GM11168 (cell line): Measurements from ENCODE around the gene HTR2A.

ENCODE experiments used
- in situ Hi-C: fragments of 300-500 bp; cut with MboI; formaldehyde crosslinking; loops from one replicate; pipeline ENCODE4 v1.12.0; 2022; ENCODE audit warnings: low sequenced_read_pairs; ENCODE audit not compliant: unreplicated experiment

HTR2A gene

DNA sequence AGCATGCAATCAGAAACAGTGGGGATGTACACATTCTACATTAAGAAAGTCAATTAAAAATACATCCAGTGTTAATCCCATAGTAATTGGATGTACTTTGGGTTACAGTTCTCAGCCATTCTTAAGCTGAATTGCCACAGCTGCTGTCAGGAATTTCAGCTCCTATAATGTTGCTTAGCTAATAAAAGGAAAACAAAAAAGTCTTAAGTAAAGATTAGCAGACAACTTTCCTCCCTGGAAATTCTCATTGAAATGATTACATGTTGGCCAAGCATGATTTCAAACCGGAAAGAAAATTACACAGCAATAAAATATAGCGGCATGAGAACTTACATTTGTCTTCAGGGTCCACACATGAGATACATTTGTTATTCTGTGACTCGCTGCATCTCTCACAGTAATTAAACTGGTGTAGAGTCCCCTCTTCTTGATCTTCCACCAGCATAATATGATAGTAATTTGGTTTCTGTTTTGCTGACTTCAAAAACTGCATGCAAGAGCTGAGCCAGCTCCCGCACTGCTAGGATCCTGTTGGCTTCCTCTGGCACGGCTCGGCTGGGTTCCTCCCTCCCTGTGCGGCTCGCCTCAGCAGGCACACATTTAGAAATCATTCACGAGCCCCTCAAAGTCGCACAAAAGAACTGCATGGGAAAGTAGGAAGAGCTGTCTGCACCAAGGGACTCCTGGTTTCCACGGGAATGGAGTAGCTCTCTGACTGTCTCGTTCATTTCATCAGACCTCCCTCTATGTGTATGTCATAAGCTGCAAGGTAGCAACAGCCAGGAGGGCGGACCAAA is at the start of gene HTR2A:
HTR2A (minus strand) TSS at position 713 of the 797 bp plus-strand sequence. CDS start 1,147 bp downstream, outside the sequence.
- in situ Hi-C loops, result no loop called here

DNA sequence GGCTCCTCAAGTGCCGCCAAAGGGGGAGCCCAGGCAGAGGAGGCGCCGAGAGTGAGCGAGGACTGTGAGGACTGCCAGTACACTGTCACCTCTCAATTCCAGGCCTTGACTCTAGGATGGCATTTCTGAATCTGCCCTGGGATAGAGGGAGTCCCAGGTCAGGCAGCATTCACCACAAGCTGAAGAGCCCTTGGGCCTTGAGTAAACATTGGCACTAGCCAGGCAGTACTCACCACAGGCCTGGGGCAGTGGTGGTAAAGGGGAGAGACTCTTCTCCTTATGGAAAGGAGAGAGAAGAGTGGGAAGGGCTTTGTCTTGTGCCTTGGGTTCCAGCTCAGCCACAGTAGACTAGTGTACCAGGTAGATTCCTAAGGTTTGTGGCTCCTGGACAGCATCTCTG is 39.7 kb upstream of the HTR2A start:
- in situ Hi-C loops, result no loop called here

DNA sequence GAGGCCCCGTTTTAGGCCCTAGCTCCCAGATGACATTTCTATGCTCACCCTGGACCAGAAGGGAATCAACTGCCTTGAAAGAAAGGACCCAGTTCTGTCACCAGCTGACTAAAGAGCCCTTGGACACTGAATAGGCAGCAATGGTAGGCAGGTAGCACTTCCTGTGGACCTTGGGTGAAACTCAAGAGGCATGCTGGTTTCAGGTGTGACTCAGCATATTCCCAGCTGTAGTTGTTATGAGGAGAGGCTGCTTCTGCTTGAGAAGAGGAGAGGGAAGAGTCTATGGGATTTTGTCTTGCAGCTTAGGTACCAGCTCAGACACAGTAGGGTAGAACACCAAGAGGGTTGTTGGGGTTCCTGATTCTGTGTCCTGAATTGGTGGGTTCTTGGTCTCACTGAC is 37.9 kb upstream of the HTR2A start:
- in situ Hi-C loops, result no loop called here

DNA sequence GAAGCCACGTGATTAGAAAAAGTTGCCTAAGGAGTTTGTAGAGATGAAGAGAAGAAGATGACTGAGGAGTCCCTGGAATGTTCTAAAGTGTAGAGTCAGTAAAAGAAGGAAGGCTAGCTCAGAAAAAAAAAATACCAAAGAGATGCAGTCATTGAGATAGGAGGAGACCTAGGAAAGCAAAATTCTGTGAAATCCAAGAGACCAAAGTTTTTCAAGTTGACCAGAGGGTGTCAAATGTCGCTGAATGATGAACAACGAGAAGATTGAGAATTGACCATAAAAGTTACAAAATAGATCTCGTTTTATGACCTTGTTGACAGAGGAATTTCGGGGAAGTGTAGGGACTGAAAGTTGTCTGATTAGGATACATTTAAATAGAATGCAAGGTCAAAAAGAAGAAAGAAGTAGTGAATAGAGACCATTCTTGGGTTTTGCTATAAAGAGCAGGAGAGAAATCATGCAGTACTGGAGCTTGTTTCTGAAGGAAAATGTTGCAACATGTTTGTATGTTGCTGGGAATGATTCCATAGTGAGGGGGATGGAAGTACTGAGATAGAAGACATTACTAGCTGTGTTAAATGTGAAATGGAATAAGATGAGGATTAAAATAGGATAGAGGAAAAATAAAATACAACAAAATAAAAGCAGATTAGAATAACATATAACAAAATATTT is 30.2 kb upstream of the HTR2A start:
- in situ Hi-C loops, result no loop called here

DNA sequence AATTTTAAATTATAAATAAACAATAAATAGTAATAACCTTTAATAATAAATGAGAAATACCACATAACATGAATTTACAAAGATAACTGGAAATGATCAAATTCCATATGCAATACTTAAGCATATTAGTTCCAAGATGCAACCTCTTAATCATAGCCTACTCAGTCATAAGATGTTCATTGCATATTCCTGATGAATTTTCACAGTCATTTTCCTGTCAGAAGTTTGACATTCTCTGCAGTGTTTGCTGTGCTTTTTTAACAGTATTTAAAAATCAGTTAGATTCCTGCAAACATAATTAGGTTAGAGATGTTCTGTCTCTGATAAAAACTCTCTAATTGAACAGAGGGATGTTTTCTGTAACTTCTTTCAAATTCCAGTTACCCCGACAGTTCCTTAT is 28.6 kb upstream of the HTR2A start:
- in situ Hi-C loops, result no loop called here

DNA sequence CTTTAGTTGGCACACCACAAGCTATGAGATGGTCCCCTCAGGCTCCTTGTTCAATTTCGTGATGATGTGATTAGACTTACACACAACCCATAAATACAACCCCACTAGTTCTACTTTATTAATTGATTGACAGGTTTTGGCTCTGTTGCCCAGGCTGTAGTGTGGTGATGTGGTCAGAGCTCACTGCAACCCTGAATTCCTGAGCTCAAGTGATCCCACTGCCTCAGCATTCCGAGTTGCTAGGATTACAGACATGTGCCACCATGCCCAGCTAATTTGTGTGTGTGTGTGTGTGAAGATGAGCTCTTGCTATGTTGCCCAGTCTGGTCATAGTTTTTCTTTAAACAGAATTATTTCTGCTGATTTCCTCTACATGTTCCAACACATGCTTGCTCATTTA is 17.5 kb upstream of the HTR2A start:
- in situ Hi-C loops, result no loop called here

DNA sequence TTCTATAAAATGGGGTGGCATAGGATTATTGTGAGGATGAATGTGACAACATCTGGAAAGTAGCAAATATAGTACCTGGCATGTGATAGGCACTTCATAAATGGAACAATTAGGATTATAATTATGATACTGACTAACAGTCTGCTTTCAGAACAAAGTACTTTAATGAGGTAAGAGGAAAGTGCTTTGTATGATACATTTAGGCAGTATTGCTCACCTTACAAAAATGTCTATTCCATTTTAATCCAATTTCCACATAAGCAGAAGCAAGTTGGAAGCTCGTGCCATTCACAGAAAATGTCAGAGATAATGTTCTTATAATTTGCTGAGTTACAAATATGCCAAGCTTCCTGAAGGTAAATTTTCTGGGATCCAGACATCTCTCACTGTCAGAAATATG is 16.9 kb upstream of the HTR2A start:
- in situ Hi-C loops, result no loop called here

DNA sequence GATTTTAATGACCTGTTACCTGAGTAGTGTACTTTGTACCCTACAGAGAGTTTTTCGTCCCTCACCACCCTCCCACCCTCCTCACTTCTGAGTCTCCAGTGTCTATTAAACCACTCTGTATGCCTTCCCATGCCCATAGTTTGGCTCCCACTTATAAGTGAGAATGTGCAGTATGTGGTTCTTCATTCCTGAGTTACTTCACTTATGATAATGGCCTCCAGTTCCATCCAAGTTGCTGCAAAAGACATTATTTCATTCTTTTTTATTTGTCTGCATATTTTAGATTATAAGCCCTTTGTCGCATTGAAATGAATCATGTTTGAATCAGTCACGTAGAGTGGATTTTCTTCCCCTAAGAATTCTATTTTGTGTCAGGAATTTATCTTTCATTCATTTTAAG is 12.2 kb upstream of the HTR2A start:
- in situ Hi-C loops, result no loop called here

DNA sequence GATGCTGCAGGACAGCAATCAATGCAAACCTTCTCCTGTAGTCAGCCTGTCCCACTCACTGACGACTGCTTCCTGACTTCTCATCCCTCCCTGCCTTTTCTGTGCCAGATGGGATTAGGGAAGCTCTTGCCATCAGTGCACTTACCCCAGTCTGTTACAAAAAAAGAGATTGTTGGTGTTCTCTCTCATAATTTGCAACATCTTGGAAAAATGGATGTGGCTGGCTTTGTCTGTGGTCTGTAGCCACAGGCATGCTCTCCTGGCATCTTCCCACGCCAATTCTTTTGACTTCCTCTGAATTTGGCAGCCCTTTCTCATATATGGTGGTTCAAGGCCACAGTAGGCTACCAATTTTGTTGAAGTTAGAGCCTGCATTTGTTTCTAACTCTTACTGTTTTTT is 11.6 kb upstream of the HTR2A start:
- in situ Hi-C loops, result no loop called here

DNA sequence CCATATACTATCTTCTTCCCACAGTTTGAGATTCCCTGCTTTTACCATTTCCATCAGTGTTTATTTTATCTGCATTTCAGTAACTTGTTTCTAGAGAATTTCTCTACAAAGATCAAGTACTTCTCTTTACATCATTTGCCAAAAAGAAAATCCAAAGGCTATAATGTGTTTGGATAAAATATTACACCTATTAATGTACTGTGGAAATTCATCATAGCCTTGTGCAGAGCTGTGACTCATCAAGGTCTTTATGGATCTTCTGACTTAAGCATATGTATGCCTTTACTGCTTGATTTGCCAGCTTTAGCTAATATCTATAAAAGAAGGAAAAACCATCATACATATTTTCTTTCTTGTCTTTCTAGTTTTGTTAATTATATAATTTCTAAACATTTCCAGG is 9.6 kb upstream of the HTR2A start:
- in situ Hi-C loops, result no loop called here

DNA sequence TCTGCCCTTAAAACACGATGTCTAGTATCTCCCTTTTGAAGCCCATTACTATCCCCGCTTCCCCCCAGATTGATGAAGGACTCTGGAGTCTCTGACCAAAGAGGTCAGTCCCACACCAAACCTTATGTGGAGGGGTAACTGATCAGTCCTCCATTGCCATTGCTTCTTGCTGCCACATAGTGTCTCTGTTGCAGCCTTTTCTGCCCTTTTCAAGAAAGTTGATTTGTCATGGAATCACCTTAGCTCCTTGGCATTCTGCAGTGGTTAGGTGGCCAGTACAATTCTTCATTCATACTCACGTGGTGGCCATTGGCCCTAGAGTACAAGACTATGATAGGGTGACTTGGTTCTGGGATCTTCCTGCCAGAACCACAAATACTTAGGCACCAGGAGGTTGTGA is 8.4 kb upstream of the HTR2A start:
- in situ Hi-C loops, result no loop called here

DNA sequence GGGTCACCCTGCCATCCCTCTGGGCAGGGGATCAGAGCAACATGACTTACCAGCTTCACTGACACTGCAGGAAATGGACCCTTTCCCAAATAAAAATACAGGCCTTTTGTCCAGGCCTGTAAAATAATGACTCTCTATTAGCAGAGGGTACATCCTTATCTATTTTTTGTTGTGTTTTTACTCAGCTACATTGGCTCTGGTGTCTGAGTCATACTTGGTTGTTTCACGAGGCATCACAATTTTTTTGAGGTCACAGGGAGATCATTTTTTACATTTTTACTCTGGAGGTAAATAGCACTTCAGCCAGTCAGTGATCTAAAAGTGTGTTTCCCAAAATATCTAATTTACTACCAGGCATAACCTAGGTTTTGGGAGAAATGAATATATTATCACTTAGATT is 6.9 kb upstream of the HTR2A start:
- in situ Hi-C loops, result no loop called here

DNA sequence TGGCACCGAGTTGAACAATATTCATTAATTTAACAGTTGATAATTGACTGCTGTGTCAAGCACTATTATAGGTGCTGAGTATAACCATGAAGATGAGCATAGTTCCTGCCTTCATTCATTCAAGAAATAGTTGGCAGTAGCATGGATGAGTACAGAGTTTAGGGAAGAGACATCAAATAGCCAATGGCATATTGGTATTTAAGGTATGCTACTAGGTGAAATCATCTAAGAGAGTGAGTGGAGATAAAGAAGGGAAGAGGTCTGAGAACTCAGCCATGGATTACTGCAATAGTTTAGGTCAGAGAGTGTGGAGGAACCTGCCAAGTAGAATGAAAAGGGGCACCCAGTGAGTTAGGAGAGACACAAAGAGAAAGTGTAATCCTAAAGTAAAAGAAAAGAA is 4.9 kb upstream of the HTR2A start:
- in situ Hi-C loops, result no loop called here

DNA sequence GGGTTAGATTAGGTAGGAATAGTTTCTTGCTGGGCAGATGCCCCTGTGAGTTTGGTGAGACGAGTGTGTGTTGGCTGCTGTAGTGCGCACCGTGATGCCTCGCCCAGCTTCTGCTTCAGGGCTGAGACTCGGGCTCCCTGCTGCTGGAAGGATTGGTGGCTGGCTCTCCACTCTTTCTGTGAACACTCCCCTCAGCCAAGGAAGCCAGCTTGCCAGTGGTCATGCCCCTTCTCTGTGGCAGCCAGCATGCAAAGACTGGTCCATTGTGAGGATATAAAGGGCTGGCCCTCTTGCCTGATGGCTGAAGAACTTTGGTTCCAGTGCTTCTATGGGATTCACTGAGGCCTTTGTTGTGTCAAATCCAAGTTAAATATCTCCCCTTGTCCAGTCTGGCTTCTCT is 2.9 kb upstream of the HTR2A start:
- in situ Hi-C loops, result no loop called here

DNA sequence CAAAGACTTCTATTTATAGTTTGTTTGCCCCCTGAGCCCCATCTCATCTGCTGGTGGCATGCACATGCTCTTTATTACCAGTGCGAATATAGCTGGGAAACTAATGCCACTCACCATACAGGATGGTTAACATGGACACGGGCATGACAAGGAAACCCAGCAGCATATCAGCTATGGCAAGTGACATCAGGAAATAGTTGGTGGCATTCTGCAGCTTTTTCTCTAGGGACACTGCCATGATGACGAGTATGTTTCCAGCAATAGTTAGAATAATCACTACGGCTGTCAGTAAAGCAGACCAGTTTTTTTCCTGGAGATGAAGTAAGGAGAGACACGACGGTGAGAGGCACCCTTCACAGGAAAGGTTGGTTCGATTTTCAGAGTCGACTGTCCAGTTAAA is 1.5 kb downstream of the HTR2A start:
- in situ Hi-C loops, result no loop called here

DNA sequence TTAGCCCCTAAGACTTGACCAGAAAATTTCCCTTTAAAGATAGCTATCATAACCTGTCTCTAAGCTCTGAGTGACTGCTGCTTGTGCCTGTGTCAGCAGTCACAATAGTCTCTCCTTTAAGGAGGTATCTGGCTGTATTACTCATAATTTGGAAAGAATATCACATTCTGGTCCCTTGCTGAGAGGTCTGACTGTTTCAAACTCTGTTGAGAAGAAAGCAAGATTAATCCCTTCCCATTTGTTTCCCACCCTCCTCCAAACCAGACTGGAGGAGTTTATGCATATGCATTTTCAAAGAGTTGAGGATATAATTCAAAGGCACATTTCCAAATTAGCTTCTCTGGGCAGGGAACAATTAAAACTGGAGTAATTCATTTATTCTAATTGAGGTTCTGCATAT is 2.3 kb downstream of the HTR2A start:
- in situ Hi-C loops, result no loop called here

DNA sequence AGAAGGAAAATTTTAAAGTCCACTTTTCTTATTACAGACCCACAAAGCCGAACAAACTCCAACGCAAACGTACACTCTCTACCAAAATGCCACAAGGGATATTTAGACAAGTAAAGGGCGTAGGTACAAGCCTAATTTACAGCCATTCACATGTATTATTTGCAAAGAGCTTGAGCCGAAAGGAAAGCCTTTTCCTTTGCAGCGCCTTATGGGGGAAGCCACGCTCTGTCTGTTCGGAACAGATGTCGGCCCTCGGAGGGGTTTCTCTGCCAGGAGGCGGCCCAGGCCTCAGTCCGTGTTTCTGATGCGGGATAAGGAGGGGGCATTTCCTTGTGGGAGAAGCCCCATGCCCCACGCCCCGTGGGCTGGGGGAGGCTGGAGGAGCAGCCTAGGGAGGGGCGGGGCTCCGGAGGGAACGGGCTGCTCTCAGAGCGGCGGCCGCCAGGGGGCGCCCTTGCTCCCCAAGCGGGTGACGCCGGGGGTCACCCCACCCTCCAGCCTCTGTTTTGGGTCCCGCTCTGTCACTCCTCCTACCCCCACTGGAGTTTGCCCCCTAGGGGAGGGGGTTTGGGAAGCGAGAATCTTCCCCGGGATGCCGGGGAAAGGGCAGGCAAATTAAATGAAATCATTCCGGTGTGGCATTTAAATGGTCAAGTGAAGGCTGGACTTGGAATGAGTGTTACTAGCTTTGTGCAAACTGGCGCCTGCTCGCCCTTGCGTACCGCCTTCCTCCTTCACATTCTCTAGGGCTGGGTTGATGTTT is 2.9 kb downstream of the HTR2A start:
- in situ Hi-C loops, result no loop called here

DNA sequence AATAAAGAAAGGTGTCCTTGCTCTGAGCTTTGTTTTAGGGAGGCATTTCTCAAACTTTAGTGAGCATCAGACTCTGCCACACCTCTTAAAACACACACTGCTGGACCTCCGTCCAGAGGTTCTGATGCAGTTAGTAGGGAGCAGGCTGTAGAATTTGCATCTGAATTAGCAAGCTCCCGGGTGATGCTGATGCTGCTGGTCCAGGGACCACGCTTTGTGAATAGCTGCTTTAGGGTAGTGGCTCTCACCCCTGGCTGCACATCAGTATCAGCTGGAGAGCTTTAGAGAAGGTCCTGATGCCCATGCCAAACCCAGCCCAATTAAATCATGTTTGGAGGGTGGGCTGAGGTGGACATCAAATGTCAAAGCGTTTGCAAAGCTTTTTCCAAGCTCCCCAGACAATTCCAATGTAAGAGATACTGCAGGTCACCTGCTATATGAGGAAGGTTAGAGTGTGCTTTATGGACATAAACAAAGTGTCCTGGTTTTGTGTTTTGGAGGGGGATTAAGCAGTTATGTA is 3.6 kb downstream of the HTR2A start:
- in situ Hi-C loops, result no loop called here

DNA sequence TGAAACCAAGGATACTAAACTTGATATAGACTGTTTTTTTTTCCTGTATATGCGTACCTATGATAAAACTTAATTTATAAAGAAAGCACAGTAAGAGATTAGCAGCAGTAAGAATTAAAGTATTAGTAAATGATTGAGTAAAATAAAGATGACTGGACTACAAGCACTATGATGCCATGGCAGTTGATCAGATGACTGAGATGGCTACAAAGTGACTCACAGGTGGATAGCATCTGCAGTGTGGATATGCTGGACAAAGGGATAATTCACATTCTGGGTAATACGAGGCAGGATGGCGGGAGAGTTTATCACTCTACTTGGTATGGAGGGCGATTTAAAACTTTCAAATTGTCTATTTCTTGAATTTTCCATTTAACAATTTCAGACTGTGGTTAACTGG is 11.8 kb downstream of the HTR2A start:
- in situ Hi-C loops, result no loop called here

DNA sequence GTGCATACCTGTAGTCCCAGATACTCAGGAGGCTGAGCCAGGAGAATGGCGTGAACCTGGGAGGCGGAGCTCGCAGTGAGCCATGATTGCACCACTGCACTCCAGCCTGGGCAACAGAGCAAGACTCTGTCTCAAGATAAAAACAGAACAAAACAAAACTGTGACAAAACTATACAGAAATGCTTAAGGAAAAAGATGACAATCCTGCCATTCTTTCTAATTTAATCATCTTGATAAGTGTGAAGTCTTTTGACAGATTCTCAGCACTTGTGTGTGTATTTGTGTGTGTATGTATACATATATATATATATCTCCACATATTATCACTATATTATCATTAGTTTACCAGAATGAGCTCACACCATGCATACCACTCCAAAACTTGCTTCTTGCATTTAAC is 12.3 kb downstream of the HTR2A start:
- in situ Hi-C loops, result no loop called here

DNA sequence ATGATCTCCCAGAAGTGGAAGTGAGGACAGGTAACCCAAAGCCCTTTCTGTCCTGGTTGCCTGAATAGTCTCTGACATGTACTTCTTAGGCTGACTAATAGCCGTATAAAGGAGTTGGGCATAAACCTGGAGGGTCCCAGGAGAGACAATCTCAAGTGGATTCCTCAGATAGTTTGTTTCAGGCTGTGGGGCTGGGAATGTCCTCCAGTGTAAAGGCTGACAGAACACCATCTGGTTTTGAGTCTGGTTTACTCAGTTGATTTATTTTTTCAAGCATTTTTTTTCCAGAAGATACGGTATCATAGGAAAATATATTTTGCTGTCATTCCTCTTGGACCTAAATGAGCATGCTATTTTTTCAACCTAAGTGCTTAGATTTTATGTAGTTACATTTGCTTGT is 15.2 kb downstream of the HTR2A start:
- in situ Hi-C loops, result no loop called here
